Measurements from ENCODE around the gene ZNF565.
"Not testable (repeated sequence)": the region's sequence is repeated elsewhere in the genome, so short reads cannot be mapped to it uniquely, and the experiment has no call there.

Gene ZNF565

DNA sequence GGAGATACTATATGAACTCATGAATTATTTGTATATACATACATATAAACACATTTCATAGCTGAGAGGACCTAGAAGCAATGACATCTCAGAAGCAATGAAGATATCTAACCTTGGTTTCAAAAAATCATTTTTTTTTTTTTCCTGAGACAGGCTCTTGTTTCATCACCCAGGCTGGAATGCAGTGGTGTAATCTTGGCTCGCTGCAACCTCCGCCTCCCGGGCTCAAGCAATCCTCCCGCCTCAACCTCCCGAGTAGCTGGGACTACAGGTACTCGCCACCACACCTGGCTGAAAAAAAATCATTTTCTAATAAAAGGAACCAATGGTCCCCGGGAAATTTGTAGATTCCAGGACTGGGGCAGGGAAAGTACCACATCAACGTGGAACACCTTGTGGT lies 4.0 kb downstream of the ZNF565 start:
- TF ChIP-seq, protein P1, sequence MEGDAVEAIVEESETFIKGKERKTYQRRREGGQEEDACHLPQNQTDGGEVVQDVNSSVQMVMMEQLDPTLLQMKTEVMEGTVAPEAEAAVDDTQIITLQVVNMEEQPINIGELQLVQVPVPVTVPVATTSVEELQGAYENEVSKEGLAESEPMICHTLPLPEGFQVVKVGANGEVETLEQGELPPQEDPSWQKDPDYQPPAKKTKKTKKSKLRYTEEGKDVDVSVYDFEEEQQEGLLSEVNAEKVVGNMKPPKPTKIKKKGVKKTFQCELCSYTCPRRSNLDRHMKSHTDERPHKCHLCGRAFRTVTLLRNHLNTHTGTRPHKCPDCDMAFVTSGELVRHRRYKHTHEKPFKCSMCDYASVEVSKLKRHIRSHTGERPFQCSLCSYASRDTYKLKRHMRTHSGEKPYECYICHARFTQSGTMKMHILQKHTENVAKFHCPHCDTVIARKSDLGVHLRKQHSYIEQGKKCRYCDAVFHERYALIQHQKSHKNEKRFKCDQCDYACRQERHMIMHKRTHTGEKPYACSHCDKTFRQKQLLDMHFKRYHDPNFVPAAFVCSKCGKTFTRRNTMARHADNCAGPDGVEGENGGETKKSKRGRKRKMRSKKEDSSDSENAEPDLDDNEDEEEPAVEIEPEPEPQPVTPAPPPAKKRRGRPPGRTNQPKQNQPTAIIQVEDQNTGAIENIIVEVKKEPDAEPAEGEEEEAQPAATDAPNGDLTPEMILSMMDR (IDR thresholded peaks at IDR 0.05; ENCODE audit: extremely low read depth, missing control alignments): no peak
- DNase-seq (ENCODE audit: low spot score): no peak

DNA sequence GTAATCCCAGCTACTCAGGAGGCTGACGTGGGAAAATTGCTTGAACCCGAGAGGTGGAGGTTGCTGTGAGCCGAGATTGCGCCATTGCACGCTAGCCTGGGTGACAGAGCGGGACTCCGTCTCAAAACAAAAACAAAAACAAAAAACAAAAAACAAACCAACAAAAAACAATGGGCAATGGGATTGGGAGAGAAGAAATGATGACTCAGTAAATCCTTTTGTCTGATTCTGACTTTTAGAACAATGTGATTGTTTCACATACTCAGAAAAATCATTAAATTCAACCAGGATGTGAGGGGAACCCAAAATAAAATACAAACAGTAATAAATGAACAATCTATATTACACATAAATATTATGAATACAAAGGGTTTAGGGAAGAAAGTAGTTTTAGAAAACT lies 5.1 kb downstream of the ZNF565 start:
- DNase-seq (ENCODE audit: low spot score): no peak
- TF ChIP-seq, protein P1 (IDR thresholded peaks at IDR 0.05; ENCODE audit: extremely low read depth, missing control alignments): no peak

DNA sequence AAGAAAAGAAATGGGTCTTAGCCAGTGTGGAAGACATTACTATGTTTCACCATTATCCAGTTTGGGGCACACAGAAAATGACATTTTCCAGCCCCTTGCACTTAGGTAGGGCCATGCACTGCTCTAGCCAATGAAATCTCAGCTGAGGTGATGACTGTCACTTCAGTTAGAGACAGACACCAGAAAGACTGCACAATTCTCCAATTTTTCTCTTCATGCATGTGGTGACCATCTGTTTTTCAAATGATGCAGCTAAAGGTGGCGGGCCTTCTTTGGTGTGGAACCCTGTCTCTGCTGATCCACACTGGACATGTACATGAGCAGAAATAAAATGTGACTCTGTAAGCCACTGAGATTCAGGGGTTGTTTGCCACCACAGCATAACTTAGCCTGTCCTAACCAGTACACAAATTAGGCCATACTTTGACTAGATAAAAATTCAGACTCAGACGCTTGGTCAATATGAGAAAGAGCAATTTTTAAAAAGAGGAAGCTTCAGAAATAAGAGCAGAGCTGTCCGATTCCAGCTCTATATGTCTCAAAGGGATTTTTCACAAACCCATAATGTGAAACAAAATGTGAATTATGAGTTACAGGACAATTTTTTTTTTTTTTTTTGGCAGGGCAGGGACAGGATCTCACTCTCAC lies 6.7 kb downstream of the ZNF565 start:
- TF ChIP-seq, protein P1 (IDR thresholded peaks at IDR 0.05; ENCODE audit: extremely low read depth, missing control alignments): no peak
- peak; percentile 55 for DNase-seq (ENCODE audit: low spot score)

DNA sequence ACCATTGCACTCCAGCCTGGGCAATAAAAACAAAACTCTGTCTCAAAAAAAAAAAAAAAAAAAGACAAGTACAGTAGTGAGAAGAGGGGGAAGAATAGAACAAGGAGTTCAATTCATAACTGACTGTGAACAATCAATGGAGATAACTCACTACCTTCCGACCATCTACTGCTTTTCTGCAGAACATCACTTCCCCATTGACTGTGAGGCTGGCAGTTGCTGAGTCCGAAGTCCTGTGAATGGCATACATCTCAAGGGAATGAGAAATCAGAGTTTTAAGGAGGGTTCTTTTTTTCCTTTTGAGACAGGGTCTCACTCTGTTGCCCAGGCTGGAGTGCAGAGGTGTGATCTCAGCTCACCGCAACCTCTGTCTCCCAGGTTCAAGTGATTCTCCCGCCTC lies 11.2 kb downstream of the ZNF565 start:
- DNase-seq (ENCODE audit: low spot score): no peak
- TF ChIP-seq, protein P1 (IDR thresholded peaks at IDR 0.05; ENCODE audit: extremely low read depth, missing control alignments): no peak

DNA sequence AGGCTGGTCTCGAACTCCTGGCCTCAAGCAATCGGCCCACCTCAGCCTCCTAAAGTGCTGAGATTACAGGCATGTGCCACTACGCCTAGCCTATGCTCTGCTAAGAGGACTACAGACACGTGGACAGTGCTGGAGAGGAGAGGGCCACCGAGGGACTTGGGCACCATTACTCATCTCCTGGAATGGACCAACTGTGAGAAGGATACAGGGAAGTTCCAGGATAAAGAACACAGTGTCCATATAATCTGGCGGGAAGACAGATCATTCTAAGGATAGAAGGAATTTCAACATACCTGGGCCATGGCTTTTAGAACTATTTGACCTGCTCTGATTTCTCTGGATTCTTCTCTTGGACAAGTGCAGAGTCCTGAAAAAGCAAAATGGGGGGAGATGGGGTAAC lies 12.8 kb downstream of the ZNF565 start:
- TF ChIP-seq, protein P1 (IDR thresholded peaks at IDR 0.05; ENCODE audit: extremely low read depth, missing control alignments): no peak
- DNase-seq (ENCODE audit: low spot score): no peak

DNA sequence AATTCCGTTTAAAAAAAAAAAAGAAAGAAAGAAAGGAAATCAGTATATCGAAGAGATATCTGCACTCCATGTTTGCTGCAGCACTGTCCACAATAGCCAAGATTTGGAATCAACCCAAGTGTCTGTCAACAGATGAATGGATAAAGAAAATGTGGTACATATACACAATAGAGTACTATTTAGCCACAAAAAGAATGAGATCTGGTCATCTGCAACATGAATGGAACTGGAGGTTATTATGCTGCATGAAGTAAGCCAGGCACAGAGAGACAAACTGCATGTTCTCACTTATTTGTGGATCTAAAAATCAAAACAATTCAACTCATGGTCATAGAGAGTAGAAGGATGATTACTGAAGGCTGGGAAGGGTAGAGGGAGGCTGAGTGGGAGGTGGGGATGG lies 16.3 kb downstream of the ZNF565 start:
- DNase-seq (ENCODE audit: low spot score): no peak
- TF ChIP-seq, protein P1 (IDR thresholded peaks at IDR 0.05; ENCODE audit: extremely low read depth, missing control alignments): no peak

DNA sequence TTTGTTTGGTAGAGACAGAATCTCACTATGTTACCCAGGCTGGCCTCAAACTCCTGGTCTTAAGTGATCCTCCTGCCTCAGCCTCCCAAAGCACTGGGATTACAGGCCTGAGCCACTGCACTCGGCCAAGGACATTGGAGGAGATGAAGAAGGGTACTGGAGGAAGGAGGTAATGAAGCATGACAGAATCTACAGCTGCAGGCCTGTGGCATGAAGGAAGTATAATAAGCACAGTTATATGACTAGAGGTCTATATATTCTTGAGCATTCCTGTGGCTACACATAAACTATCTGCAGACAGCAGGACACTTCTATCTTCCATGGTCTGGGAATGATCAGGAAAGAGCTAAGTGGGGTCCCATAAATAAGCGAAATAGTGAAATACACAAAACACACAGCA lies 18.2 kb downstream of the ZNF565 start:
- DNase-seq (ENCODE audit: low spot score): no peak
- TF ChIP-seq, protein P1 (IDR thresholded peaks at IDR 0.05; ENCODE audit: extremely low read depth, missing control alignments): no peak

DNA sequence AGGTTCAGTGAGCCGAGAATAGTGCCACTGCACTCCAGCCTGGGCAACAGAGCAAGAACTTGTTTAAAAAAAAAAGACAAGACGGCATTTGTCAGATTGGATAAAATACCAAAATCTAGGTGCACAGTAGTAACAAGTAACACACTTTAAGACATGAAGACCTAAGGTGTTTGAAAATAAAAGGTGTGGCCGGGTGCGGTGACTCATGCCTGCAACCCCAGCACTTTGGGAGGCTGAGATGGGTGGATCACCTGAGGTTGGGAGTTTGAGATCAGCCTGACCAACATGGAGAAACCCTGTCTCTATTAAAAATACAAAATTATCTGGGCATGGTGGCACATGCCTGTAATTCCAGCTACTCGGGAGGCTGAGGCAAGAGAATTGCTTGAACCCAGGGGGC lies 27.7 kb downstream of the ZNF565 start:
- not testable (repeated sequence) for DNase-seq (ENCODE audit: low spot score)

Measured in GM20000 (cell line).